Stimulated activated CD4-positive, alpha-beta T cell treated with anti-CD3 and anti-CD28 coated beads, TNF-alpha, amount 100 ng/mL, for 24 hours (primary cell): ENCODE results near the gene DAAM1.

Experiments used
- DNase-seq, 3 experiments: peaks; one replicate each; pipeline ENCODE4 v3.0.0-alpha.2; 2020; ENCODE audit warnings: low read depth in 3 of 3

Gene DAAM1

DNA sequence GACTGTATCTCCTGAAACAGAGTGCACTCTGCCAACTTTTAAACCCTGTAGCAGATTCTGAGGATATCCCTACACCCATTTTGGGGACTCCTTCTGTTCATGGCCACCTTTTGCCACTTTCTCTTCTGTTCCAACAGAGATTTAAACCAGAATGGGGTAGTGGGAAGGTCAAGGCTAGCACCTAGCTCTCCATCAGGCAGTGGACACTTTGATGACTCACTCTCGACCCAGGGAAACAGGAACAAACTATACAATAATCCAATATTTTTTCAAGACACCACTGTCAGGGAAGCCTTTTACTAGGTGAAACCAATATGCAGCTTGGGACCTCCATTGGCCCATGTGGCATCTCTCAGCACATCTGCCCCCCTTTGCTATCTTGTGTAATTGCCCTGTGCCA is 103.6 kb downstream of the DAAM1 start:
- DNase-seq: no peak

DNA sequence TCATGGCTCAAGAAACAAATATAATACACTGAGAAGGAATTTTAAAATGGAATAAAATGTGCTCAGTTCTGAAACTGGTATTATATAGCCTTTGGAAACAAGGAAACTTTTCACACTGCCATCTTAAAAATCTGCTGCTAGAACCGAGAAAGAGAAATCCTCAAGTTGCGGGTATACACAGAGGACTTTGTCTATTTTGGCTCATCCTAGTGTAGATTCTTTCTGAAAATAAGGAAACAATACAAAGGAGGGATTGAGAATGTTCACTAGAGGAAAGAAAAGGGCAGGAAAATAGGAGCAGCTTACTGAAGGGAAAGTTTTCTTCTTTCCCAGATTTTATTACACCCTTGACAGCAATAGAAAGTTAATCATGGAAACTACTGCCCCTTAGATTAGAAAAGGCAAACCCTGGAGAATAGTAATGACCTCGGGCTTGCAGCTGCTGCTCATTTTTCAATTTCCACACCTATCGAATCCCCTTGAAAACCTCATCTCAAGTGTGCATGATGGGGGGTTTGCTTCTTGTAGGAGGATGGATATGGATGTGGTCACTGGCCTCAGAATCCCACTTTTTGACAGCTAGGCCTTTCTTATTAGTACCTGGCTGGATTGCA is 104.6 kb downstream of the DAAM1 start:
- DNase-seq: no peak

DNA sequence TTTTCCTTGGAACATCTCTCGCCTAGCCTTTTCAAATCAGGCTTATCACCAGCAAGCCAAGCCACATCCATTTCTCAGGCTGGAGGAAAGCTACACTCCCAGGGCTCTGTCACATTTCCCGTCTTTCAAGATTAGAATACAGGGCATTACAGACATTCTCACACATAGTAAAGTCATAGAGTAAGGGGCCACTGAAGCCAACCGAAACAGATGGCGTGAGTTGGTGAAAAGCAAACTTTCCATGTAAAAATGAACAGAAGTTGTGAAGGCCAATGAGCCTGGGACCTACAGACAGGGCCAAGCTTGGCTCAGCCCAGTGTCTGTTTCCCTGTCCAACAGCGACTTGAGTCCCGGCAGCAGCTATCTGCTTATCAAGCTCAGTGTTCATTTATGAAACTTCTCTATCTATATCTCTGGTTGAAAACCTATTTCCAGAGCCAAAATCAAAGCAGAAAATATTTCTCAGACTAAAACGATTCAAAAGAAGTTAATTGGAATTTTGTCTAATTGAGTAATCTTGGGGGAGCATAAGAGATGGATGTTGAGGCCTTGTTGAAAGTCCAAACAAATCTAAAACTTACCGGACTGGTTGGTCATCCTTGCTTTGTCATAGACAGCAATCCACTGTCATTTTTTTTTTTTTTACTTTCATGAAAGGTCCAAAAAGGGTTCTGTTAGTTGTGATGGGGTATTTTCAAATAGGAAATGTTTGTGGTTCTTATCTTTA is 105.6 kb downstream of the DAAM1 start:
- no peak for DNase-seq

DNA sequence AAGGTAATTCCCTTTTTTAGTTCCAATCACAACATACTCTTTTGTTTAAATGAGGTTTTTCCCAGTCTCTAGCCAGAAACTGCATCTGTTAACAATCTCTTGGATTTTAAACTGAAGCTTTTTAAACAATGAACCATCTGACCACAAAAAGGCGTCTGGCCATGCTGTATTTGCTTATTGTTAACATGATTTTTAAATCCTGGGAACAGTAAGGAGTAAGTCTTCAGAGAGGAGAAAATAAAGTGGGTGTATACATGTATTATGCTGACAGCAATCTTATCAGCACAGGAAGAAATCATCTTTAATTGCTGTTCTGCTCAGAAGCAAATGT is 106.2 kb downstream of the DAAM1 start:
- no peak for DNase-seq

DNA sequence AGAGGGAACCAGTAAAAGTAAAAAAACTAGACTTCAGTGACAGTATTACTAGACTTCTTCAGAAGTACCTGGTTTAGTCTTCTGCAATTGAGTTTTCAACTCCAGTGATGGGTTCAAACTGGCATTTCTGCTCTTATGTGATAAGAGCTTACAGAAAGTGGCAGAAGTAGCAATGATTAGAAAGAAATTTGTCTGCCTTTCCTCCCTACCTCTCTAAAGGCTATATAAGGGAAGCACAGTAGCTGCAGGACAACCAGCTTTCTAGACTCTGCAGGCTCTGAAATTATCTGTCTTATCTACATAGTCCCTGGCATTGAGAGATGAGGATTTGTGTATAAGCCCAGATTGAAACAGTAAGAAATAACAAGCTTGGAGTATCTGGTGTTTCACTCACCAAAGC is 107.5 kb downstream of the DAAM1 start:
- no peak for DNase-seq

DNA sequence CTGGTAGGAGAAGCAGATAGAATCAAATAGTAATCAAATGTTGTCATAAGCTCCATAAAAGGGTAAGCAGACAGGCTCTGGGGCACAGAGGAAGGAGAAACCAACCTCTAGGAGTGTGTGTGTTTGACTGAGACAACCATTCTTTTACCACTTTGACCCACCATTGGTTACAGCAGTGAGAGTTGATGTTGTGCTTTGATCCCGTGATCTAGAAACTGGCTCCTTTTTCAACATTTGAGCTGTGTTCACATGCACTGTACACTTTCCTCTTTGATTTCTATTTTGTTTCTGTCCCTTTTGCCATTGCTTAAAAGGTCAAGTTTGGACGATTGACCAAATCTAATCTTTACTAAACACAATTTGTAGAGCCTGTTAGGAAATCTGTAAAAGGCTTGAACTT is 108.0 kb downstream of the DAAM1 start:
- no peak for DNase-seq

DNA sequence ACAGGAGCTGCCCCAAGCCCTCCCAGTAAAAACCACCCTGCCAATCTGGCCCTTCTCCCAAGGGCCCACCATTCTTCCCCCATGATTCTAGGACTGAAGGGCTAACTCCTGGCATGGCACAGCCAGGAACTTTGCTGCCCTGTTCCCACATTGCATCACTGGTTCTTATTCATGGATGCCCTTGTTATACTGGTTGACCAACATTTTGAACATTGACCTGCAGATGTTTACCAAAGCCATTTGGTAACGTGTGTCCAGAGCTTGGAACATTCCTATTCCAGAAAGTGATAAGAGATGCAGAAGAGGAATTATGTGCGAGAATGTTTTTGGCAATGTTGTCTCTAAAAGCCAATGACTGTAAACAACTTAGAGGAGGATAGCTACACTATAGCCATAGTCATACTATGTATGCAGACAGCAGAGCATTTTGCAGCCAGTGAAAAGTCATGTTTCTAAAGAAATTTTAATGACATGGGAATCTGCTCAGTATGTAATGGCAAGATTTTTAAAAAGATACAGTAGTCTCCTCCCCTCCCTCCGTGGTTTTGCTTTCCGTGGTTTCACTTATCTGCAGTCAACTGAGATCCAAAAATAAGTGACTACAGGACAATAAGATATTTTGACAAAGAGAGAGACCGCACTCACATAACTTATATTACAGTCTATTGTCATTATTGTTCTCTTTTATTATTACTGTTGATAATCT is 108.8 kb downstream of the DAAM1 start:
- no peak for DNase-seq

DNA sequence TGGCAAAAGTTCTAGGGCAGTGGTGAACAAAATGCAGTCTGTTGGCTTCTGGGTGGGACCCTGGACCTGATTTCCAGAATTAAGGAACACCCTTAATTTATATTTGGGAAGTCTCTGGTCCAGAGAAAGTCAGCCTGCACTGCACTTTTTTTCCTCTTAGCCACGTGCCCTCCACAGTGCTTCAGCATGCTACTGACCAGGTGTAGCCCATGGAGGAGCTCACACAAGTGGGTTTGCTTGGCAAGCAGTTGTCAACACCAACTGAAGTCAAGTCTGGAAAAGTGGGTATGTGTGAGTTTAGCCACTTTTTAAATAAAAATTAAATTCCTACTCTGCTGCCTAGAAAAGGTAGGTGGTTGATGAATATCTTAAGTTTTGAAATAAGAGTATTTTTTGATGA is 111.3 kb downstream of the DAAM1 start:
- no peak for DNase-seq

DNA sequence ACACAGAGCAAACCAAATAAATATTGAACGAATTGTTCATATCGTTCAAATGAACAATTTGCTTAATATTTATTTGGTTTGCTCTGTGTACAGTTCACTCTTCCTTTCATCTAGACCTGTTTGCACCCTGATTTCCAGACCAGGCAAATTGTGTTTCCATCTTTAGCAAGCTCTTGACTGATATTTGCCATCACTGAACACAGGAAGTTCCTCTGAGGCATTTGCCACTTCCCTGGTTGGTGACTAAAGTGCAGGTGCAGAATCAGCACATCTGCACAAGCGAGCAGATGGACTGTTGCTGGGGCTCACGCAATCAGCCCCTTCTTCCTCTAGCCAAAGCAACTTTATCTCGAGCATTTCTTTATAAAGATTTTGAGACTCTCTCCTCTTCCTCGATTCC is 112.9 kb downstream of the DAAM1 start:
- peak in 1 of 3 experiments; percentile 12 for DNase-seq

DNA sequence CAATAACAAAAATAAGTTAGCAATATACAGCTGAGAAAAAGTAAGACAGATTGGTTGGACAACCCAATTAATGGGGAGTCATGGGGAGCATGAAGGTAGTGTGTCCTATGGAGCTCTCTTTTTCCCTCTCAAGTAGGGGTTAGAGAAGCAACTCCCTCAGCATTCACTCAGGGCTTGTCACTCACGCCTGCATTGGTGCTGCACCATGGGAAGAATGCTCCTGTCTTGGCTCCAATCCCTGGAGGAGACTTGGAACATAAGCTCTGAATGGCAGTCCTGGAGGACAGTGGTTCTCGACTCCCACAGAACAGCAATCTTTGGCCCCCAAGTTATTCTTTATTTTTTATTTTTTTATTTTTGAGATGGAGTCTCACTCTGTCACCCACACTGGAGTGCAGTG is 113.8 kb downstream of the DAAM1 start:
- no peak for DNase-seq

DNA sequence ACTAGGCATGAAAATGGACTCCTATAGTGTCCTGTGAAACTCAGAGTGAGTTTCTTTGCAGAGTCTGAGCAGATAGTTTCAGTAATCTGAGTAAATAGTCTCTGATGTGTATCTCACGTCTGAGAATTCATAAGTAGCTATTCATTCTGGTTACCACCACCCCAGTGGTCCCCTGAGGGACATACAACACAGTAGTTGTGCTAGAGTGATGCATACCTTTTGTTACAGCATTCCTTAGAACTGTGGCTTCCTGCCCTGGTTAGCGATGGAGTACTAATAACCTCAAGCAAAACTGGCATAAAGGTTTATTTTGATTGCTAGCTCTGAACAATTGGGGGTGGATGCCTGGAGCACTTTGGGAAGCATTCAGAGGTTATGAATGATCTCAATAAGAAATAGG is 114.7 kb downstream of the DAAM1 start:
- DNase-seq: no peak

DNA sequence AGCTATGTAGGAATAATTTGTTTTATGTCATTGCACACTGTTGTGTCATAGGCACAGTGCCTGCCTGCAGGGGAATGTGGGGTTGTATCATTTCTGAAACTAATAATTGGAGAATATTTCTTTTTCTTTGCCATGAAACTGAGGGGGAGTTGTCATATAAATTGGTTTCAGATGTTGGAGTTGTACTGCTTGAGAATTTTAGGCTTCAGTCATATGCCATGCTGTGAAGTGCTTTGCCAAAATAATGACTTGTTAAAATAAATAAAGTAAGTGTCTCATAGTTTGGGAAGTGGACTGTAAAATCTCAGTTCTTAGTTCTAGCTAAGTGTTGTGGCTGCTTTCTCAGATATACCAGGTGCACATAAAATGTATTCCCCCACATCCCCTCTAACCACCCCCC is 116.8 kb downstream of the DAAM1 start:
- no peak for DNase-seq

DNA sequence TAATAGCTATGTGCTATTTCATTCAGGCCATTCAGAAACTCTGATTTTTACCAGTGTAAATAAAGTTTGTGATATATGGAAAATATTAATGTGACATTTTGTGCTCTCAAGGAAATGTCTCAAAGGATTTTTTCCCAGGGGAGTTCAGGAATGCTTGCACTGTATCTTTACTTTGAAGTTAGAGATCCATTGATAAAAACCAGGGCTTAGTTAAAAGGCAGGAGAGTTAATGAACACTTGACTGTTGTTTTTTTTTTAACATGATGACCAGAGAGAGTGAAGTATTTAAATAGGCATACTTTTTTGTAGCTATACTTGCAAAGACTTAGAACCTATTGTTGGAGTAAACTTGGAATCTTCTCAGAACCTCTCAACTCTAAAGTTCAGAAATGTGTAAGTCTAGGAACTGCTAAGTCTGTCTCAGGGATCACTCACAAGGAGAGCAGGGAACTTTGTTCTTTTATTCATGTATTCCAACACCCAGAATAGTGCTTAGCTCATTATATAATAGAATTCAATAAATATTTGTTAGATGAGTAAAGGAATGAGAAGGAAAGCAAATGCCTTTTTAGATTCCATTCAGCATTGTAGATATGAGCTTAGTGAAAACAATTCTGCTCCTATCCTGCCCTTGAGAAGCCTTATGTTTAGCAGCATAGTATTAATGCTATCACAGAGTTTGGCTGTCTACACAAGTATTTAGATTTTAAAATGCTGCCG is 117.5 kb downstream of the DAAM1 start:
- no peak for DNase-seq

DNA sequence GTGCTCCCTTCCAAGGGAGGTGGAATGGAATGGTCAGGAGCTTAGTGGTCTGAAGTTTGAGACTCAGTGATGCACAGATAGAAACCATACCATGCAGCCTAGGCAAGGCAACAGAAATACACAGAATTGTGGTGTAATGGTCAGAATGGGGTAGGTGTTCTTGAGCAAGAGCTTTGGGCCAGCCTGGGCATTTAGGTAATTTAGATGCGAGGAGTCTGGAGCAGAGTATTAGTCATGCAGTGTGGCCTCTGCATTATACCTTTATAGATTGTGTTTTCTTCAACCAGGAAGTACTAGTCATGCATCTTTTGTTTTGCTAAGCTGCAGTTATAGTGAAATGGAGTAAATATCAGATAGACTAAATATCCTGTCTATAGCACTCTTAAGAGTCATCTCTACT is 118.3 kb downstream of the DAAM1 start:
- no peak for DNase-seq

DNA sequence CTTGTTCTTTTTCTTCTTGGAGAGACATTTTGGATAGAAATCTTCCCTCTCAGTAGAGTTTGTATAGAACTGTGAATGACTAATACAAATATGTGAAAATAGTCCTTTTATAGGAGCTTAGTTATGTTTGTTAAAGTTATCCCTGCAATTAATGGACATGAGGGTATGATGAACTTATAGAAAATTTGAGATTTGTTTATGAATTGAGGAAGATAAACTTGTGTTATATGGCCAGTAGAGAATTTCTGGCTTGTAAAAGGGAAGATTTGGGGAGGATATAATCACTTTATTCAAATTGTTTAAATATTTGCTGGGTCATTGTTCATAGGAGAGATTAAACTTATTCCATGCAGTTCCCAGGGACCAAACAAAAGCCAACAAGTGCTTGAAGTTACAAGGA is 119.6 kb downstream of the DAAM1 start:
- DNase-seq: no peak

DNA sequence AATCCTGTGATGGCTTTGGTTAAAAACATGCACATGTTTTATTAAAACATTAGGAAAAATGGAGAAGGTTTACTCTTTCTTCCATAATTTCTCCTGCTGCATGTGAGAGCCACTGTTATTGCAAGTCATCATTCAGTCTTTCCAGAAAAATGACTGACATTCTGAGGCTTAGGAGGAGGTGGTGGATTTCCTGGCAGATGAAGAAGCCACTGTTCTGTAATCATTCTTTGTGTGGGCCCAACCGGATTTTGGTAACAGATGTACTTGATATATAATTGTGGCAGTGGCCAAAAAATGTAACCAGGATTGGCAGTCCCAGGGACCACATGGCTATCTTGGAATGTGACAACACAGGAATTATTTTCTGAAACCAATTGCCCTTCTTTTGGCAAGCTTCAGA is 120.2 kb downstream of the DAAM1 start:
- DNase-seq: no peak

DNA sequence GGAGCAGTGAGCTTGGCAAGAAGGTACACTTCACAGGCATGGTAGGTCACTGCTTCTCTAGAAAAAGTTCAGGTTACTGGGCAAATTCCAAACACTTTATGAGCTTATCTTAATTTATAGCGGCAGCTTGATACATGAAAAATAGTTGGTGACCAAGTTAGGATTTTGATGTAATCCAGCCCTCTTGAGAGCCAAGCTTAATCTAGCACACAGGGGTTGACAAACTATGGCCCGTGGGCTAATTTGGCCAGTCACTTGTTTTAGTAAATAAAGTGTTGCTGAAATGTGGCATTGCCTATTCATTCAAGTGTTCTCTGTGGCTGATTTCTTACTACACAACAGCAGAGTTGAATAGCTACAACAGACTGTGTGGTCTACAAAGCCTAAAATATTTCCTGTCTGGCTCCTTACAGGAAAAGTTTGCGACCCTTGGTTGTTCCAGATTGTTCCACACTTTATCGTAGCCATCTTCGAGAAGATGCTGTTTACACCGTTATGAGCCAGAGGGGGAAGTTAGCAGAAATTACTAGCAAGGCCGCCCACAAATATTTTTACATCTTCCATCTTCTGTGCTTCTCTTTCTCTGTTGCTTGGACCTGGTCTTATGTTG is 120.9 kb downstream of the DAAM1 start:
- DNase-seq: no peak

DNA sequence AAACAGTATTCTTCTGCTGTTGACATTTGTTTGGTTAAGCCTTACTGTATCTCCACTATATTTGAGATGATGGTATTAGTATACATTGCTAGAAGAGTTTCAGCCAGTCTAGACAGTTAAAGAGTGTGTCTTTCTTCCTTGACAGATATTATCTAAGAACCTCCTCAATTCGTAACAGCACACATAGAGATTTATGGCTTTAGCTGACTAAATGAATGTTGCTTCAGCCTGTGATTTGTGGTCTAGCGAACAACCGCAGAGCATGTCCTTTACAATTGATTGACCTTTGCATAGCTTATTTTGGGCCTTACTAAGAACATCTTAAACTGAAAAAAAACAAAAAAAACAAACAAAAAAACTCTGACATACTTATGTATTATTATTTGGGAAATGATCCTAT is 122.2 kb downstream of the DAAM1 start:
- no peak for DNase-seq

DNA sequence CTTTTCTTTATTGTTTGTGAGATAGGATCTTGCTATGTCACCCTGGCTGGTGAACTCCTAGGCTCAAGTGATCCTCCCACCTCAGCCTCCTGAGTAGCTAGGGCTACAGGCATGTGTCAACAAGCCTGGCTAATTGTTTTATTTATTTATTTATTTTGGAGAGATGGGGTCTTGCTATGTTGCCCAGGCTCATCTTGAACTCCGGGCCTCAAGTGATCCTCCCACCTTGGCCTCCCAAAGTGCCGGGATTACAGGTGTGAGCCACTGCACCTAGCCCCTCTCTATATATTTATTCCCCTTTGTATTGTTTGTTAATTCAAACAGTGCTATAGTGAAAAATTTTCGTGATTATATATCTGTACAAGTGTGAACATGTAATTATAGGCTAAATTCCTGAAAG is 123.3 kb downstream of the DAAM1 start:
- DNase-seq: no peak

DNA sequence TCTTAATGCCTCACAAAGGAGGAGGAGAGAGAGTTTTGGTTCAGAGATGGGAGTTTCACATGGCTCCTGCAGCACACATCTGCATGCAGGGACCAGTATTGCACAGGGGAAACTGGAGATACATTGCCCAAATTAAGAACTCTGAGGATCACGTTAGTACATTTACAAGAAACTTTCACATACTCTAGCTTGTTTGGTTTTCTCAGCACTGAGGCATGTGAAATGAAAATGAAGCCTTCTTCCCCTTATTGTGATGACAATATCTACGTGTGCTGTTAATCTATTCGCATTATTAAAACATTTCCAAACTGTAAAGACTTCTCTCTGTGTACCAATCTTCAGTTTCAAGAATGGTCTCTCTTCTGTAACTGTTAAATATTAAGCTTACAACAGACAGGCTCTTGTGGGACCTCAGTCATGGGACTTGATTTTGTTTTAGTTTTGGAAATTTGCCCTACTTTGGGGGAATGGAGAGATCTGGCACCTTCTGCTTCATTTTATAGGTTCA is 124.7 kb downstream of the DAAM1 start:
- DNase-seq: no peak

DNA sequence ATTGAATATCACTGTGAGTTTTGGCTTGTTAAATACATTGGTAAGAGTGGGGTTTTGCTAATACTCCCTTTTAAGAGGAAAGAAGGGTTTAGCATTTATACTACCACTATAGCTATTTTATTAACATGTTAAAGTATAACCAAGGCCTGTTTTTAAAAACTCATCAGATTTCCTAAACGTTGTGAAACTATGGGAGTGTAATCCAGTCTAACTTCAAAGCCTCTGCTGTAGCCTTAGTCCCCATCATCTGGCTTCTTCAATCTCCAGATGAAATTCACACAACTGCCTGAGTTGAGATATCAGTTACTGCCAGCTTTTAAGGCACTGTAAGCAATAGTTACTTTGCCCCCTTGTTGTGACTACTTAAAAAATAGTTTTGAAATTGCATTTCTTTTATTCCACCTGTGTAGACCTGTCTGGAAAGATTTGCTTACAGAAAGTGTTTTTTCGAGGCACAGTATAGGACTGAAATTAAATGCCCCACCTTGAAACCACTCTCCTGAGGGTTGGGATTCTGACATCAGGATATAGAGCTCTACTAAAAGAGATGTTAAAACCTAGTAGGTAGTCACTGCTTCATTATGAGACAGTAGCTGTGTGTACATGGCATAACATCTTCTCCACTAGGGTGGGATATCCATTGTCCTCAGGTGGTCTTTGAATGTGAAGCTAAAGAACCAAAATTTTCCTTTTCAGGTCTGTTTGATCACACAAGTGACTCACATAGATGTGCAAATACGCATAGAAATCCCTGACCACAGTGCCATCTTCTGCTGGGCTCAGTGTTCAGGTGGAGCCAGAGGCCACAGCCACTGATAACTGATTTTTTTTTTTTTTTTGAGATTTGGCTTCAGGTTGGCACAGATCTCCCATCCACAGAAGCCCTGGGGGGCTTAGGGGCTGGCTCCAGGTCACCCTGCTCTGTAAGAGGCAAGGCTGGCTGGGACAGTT is 125.5 kb downstream of the DAAM1 start:
- DNase-seq: no peak
